Smooth muscle cell (in vitro differentiated cells): Measurements from ENCODE around the gene CUX1. TPM values are rescaled to one million over a fixed set of nuclear protein-coding genes. Genes with fewer than 3 reads are reported as not detected.
A peak's percentile ranks its signal among the peaks of the same experiment; 100 is the strongest.

ENCODE experiments used
- DNase-seq: peaks from one replicate; lab custom pipeline; 2025; ENCODE audit not compliant: unreplicated experiment; lab: John Stamatoyannopoulos, UW
- H2AFZ ChIP-seq: fragments of 200-600 bp; sonication (generic); 2 replicates; pipeline ENCODE4 v1.6.0; 2016; ENCODE audit warnings: antibody characterized with exemption, low read depth, mild to moderate bottlenecking
- H3F3A ChIP-seq: fragments of 200-600 bp; sonication (generic); 2 replicates; pipeline ENCODE4 v1.6.0; 2017; ENCODE audit warnings: antibody characterized with exemption, low read depth
- H3K27ac ChIP-seq: fragments of 200-600 bp; sonication (generic); 2 replicates; pipeline ENCODE4 v1.5.1; 2016; ENCODE audit warnings: low read depth, mild to moderate bottlenecking
- H3K27me3 ChIP-seq: fragments of 200-600 bp; sonication (generic); 2 replicates; pipeline ENCODE4 v1.6.1; 2016; ENCODE audit warnings: low read depth, mild to moderate bottlenecking
- H3K36me3 ChIP-seq: fragments of 200-600 bp; sonication (generic); 2 replicates; pipeline ENCODE4 v1.5.1; 2016; ENCODE audit warnings: low read depth
- H3K4me1 ChIP-seq: fragments of 200-600 bp; sonication (generic); 2 replicates; pipeline ENCODE4 v1.5.1; 2016; ENCODE audit warnings: low read depth
- H3K4me2 ChIP-seq: fragments of 200-600 bp; sonication (generic); 2 replicates; pipeline ENCODE4 v1.6.0; 2016; ENCODE audit warnings: mild to moderate bottlenecking
- H3K4me3 ChIP-seq: fragments of 200-600 bp; sonication (generic); 2 replicates; pipeline ENCODE4 v1.5.1; 2016; ENCODE audit warnings: mild to moderate bottlenecking
- H3K79me2 ChIP-seq: fragments of 200-600 bp; sonication (generic); 2 replicates; pipeline ENCODE4 v1.6.0; 2016; ENCODE audit warnings: low read depth, mild to moderate bottlenecking
- H3K9ac ChIP-seq: fragments of 200-600 bp; sonication (generic); 2 replicates; pipeline ENCODE4 v1.6.0; 2016; ENCODE audit warnings: low read depth
- H3K9me3 ChIP-seq: fragments of 200-600 bp; sonication (generic); replicated peaks from 2 replicates; pipeline ENCODE4 v1.5.1; 2016; ENCODE audit warnings: low read depth
- H4K20me1 ChIP-seq: fragments of 200-600 bp; sonication (generic); 2 replicates; pipeline ENCODE4 v1.6.0; 2016; ENCODE audit warnings: low read depth
- WGBS: methylation state at CpG from one replicate; pipeline ENCODE4 v1.1.7; 2016; ENCODE audit warnings: low lambda C conversion rate; 5-methylcytosine and 5-hydroxymethylcytosine counted together
- polyA plus RNA-seq: library from polyadenylated mRNA; unstranded; fragments of >200 nt; fragmentation: Nextera tagmentation; extraction: Ambion mirVana; gene quantifications from 2 replicates; pipeline ENCODE4 v1.2.1, GENCODE V29; 2016
- total RNA-seq: library from RNA; depleted of rRNA; stranded (reverse); fragments of >200 nt; gene quantifications from 2 replicates; pipeline ENCODE4 v1.2.3, GENCODE V29; 2014
- TF ChIP-seq, protein P1 (sequence below): fragments of 200-600 bp; sonication (generic); IDR thresholded peaks from 2 replicates; pipeline ENCODE4 v1.5.1; 2017; ENCODE audit warnings: borderline replicate concordance, mild to moderate bottlenecking, antibody characterized with exemption; ENCODE audit not compliant: insufficient read depth, poor library complexity, severe bottlenecking

CUX1 gene
- total and polyA plus RNA-seq, 2 experiments from 2014 or later = 56.3 to 78.4 TPM

GRCh38 chr7:101896316-101896715 lies 78.9 kb downstream of the CUX1 start:
- H4K20me1 ChIP-seq = peaks cover 97% of the 10 kb centered on the region
- H3K9me3 ChIP-seq = no peaks in the 10 kb centered on the region
- no peaks in the 10 kb centered on the region for H3K36me3 ChIP-seq
- peaks cover 11% of the 10 kb centered on the region for H3K4me1 ChIP-seq
- no peak overlapping the region for H3K4me2 ChIP-seq
- H3K9ac ChIP-seq = no peak overlapping the region
- no peaks in the 10 kb centered on the region for H3K27me3 ChIP-seq
- WGBS = 94% methylated on average over 9 of the region's 9 CpGs
- no peak overlapping the region for H3K4me3 ChIP-seq
- H3F3A ChIP-seq = peaks cover 3% of the 10 kb centered on the region
- H2AFZ ChIP-seq = no peak overlapping the region
- DNase-seq = no peak
- peaks cover 100% of the 10 kb centered on the region for H3K79me2 ChIP-seq
- TF ChIP-seq, protein P1, sequence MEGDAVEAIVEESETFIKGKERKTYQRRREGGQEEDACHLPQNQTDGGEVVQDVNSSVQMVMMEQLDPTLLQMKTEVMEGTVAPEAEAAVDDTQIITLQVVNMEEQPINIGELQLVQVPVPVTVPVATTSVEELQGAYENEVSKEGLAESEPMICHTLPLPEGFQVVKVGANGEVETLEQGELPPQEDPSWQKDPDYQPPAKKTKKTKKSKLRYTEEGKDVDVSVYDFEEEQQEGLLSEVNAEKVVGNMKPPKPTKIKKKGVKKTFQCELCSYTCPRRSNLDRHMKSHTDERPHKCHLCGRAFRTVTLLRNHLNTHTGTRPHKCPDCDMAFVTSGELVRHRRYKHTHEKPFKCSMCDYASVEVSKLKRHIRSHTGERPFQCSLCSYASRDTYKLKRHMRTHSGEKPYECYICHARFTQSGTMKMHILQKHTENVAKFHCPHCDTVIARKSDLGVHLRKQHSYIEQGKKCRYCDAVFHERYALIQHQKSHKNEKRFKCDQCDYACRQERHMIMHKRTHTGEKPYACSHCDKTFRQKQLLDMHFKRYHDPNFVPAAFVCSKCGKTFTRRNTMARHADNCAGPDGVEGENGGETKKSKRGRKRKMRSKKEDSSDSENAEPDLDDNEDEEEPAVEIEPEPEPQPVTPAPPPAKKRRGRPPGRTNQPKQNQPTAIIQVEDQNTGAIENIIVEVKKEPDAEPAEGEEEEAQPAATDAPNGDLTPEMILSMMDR = no peak
- peak overlapping the region; percentile 42 for H3K27ac ChIP-seq

DNA sequence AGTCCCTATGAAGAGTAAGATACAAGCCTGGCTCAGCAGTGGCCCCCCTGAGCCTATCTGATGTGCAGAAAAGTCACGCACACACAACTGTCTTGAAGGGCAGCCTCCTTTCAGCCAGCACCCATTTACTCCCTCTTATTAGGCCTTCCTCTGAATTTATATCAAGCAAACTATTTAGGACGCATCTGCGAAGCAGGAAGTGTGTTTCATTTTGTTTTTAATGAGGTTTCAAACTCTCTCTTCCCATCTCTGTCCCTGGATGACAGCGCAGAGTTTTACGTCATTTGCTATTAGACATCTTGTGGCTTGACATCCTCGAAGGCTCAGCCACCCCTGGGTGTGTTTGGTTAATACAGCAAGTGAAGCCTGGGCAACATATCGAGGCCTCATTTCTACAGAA lies 79.5 kb downstream of the CUX1 start:
- H3K9me3 ChIP-seq = no peaks in the 10 kb centered on the region
- 75% methylated on average over 7 of the region's 7 CpGs for WGBS
- peak overlapping the region; percentile 42 for H3K27ac ChIP-seq
- no peak overlapping the region for H3K4me2 ChIP-seq
- H3K4me1 ChIP-seq = peaks cover 9% of the 10 kb centered on the region
- no peaks in the 10 kb centered on the region for H3K27me3 ChIP-seq
- H2AFZ ChIP-seq = no peak overlapping the region
- peaks cover 100% of the 10 kb centered on the region for H3K79me2 ChIP-seq
- TF ChIP-seq, protein P1 = no peak
- peaks cover 97% of the 10 kb centered on the region for H4K20me1 ChIP-seq
- H3K9ac ChIP-seq = no peak overlapping the region
- H3F3A ChIP-seq = peaks cover 3% of the 10 kb centered on the region
- no peaks in the 10 kb centered on the region for H3K36me3 ChIP-seq
- no peak for DNase-seq
- no peak overlapping the region for H3K4me3 ChIP-seq

GRCh38 chr7:101898106-101898505 lies 80.7 kb downstream of the CUX1 start:
- no peaks in the 10 kb centered on the region for H3K36me3 ChIP-seq
- H3K79me2 ChIP-seq = peaks cover 100% of the 10 kb centered on the region
- H4K20me1 ChIP-seq = peaks cover 97% of the 10 kb centered on the region
- DNase-seq = no peak
- WGBS = 78% methylated on average over 10 of the region's 10 CpGs
- peak overlapping the region; percentile 49 for H3K9ac ChIP-seq
- peaks cover 3% of the 10 kb centered on the region for H3F3A ChIP-seq
- TF ChIP-seq, protein P1 = no peak
- no peaks in the 10 kb centered on the region for H3K9me3 ChIP-seq
- H3K27me3 ChIP-seq = no peaks in the 10 kb centered on the region
- H3K4me3 ChIP-seq = no peak overlapping the region
- peak overlapping the region; percentile 46 for H3K27ac ChIP-seq
- no peak overlapping the region for H2AFZ ChIP-seq
- H3K4me1 ChIP-seq = no peaks in the 10 kb centered on the region
- H3K4me2 ChIP-seq = no peak overlapping the region

- no peaks in the 10 kb centered on the region for H3K9me3 ChIP-seq
- DNase-seq = no peak
- no peaks in the 10 kb centered on the region for H3K27me3 ChIP-seq
- no peak overlapping the region for H3K4me2 ChIP-seq
- no peak overlapping the region for H3K27ac ChIP-seq
- no peak overlapping the region for H3K9ac ChIP-seq
- WGBS = 93% methylated on average over 7 of the region's 7 CpGs
- peaks cover 95% of the 10 kb centered on the region for H4K20me1 ChIP-seq
- peaks cover 100% of the 10 kb centered on the region for H3K79me2 ChIP-seq
- no peak overlapping the region for H2AFZ ChIP-seq
- no peaks in the 10 kb centered on the region for H3K36me3 ChIP-seq
- H3K4me3 ChIP-seq = no peak overlapping the region
- TF ChIP-seq, protein P1 = no peak
- peaks cover 3% of the 10 kb centered on the region for H3F3A ChIP-seq
- H3K4me1 ChIP-seq = no peaks in the 10 kb centered on the region
Observed at GRCh38 chr7:101899616-101900015, 82.2 kb downstream of the CUX1 start.
